IgD-negative memory B cell (primary cell): ENCODE data around the gene NCKAP1. TPM values are rescaled to one million over a fixed set of nuclear protein-coding genes. Genes with fewer than 3 reads are reported as not detected.

ENCODE experiments used
- polyA plus RNA-seq: library from polyadenylated mRNA; unstranded; fragments of 300-500 nt; fragmentation: Illumina TruSeq; gene quantifications from one replicate; pipeline ENCODE4 v1.2.3, GENCODE V29; 2021

The NCKAP1 gene
- polyA plus RNA-seq, 1 donor from 2014 or later, result 0.03 TPM

Other genes starting within 250 kb of the NCKAP1 start
- gene FRZB, start 171.8 kb downstream of the NCKAP1 start, polyA plus RNA-seq, result 0.90 TPM
- gene DUSP19, start 40.3 kb upstream of the NCKAP1 start, polyA plus RNA-seq, result 0.50 TPM
- 6.0 TPM for gene NUP35, start 86.0 kb upstream of the NCKAP1 start, polyA plus RNA-seq